Stomach (tissue), 9 donors: Measurements from ENCODE around the gene ZNF619. TPM values are rescaled to one million over a fixed set of nuclear protein-coding genes. Genes with fewer than 3 reads are reported as not detected.

Experiments used
- DNase-seq, 2 donors: peaks; one replicate each; pipeline versions ENCODE4 v3.0.0 to v3.0.0-alpha.2; 2013 to 2019
- H3K27ac ChIP-seq, 5 donors: fragments of 200-600 bp in 4 of 5; sonication (generic) in 4 of 5; one replicate each; pipeline ENCODE4 v1.5.1; 2013 to 2019; ENCODE audit warnings: mild to moderate bottlenecking in 1 of 5, moderate library complexity in 1 of 5
- H3K27me3 ChIP-seq, 3 donors: fragments of 200-600 bp; sonication (generic); one replicate each; pipeline ENCODE4 v1.5.1; 2017 to 2019; ENCODE audit warnings: mixed run types in 1 of 3
- H3K36me3 ChIP-seq, 4 donors: fragments of 200-600 bp; sonication (generic); 1 replicate in 3 of 4; 2 replicates in 1 of 4; pipeline ENCODE4 v1.5.1; 2016 to 2019
- H3K4me1 ChIP-seq, 4 donors: fragments of 200-600 bp; sonication (generic); one replicate each; pipeline ENCODE4 v1.5.1; 2016 to 2019
- H3K4me3 ChIP-seq, 4 donors: fragments of 200-600 bp; sonication (generic) in 3 of 4; one replicate each; pipeline ENCODE4 v1.5.1; 2016 to 2019; ENCODE audit warnings: mild to moderate bottlenecking in 1 of 4
- H3K9me3 ChIP-seq, 4 donors: fragments of 200-600 bp; sonication (generic); one replicate each; pipeline ENCODE4 v1.5.1; 2016 to 2019
- EP300 ChIP-seq: sonication (generic); formaldehyde crosslinking; IDR thresholded peaks from one replicate; pipeline ENCODE4 v1.6.1; 2017; ENCODE audit warnings: antibody characterized with exemption
- POLR2A ChIP-seq, 4 donors: fragments of 450-650 bp; IDR thresholded peaks; one replicate each; pipeline ENCODE4 v1.6.1; 2016; ENCODE audit warnings: antibody characterized with exemption in 4 of 4, control low read depth in 2 of 4, mild to moderate bottlenecking in 1 of 4, moderate library complexity in 1 of 4
- POLR2AphosphoS5 ChIP-seq, 3 donors: sonication (generic); formaldehyde crosslinking; IDR thresholded peaks; one replicate each; pipeline ENCODE4 v1.6.1; 2016; ENCODE audit warnings: antibody characterized with exemption in 3 of 3
- WGBS, 5 donors: extraction: QIAGEN DNeasy Blood & Tissue Kit in 3 of 5; methylation state at CpG; one replicate each; pipeline versions ENCODE4 v1.1.5 to v1.1.7; 2013 to 2018; 5-methylcytosine and 5-hydroxymethylcytosine counted together
- intact Hi-C: fragments of 100-400 bp; cut with DNase I; formaldehyde crosslinking; loops from one replicate; pipeline ENCODE4 v1.15.1; 2023; ENCODE audit warnings: low total_unique reads
- polyA plus RNA-seq, 3 donors: library from polyadenylated mRNA; stranded (reverse); fragments of 200-250 nt; gene quantifications; one replicate each; pipeline ENCODE4 v1.2.3, GENCODE V29; 2013
- total RNA-seq, 5 donors: library from RNA; depleted of rRNA; stranded (reverse); fragments of >200 nt; gene quantifications; one replicate each; pipeline versions ENCODE4 v1.1.0 to v1.2.3, GENCODE V29; 2014 to 2016
- TF ChIP-seq, protein P1 (sequence below), 7 experiments: fragments of 450-650 bp in 4 of 7; fragments of 200-600 bp in 3 of 7; sonication (generic) in 3 of 7; IDR thresholded peaks; one replicate each; pipeline ENCODE4 v1.5.1; 2016 to 2019; ENCODE audit warnings: antibody characterized with exemption in 7 of 7, control low read depth in 2 of 7, mild to moderate bottlenecking in 1 of 7
- donor health status: healthy with polysubstance abuse.
- donor health status: Bipolar disorder and iron deficiency.
- donor health status: healthy.

The ZNF619 gene
- total and polyA plus RNA-seq, 8 donors, result 0.83 to 137 (median 3.0) TPM

- no peak overlapping the region for H3K27ac ChIP-seq
- TF ChIP-seq EP300 (no peak), POLR2A (IDR thresholded peaks at IDR 0.05) (no peak), POLR2AphosphoS5 (IDR thresholded peaks at IDR 0.05) (no peak)
- TF ChIP-seq, protein P1, sequence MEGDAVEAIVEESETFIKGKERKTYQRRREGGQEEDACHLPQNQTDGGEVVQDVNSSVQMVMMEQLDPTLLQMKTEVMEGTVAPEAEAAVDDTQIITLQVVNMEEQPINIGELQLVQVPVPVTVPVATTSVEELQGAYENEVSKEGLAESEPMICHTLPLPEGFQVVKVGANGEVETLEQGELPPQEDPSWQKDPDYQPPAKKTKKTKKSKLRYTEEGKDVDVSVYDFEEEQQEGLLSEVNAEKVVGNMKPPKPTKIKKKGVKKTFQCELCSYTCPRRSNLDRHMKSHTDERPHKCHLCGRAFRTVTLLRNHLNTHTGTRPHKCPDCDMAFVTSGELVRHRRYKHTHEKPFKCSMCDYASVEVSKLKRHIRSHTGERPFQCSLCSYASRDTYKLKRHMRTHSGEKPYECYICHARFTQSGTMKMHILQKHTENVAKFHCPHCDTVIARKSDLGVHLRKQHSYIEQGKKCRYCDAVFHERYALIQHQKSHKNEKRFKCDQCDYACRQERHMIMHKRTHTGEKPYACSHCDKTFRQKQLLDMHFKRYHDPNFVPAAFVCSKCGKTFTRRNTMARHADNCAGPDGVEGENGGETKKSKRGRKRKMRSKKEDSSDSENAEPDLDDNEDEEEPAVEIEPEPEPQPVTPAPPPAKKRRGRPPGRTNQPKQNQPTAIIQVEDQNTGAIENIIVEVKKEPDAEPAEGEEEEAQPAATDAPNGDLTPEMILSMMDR (IDR thresholded peaks at IDR 0.05), result no peak
- H3K36me3 ChIP-seq, result peaks cover 0 to 17% (median 12%) of the 10 kb centered on the region in 4 donors
- WGBS, 5 donors, result 77 to 87% (median 81%) methylated on average over 4 of the region's 4 CpGs
- no peaks in the 10 kb centered on the region for H3K9me3 ChIP-seq
- H3K27me3 ChIP-seq, result no peaks in the 10 kb centered on the region
- no peak overlapping the region for H3K4me3 ChIP-seq
- no peak for DNase-seq
- intact Hi-C loops, result no loop called here
- H3K4me1 ChIP-seq, result peaks cover 0 to 5% (median 0%) of the 10 kb centered on the region in 4 donors
These were observed 6.2 kb upstream of the ZNF619 start for GRCh38 chr3:40470701-40471100.

GRCh38 chr3:40477666-40478065 is 744 bp downstream of the ZNF619 start:
- TF ChIP-seq EP300 (no peak), POLR2AphosphoS5 (IDR thresholded peaks at IDR 0.05) (no peak), POLR2A (IDR thresholded peaks at IDR 0.05) (no peak)
- TF ChIP-seq, protein P1 (IDR thresholded peaks at IDR 0.05), result no peak
- Histone ChIP-seq H3K27ac (no peak overlapping the region), H3K4me1 (peaks cover 6 to 16% (median 12%) of the 10 kb centered on the region in 4 donors), H3K4me3 (peak overlapping the region; percentile 76 to 84 (median 82)), H3K9me3 (no peaks in the 10 kb centered on the region), H3K36me3 (peaks cover 16 to 36% (median 34%) of the 10 kb centered on the region in 4 donors), H3K27me3 (no peaks in the 10 kb centered on the region)
- DNase-seq, result no peak
- intact Hi-C loops, result no loop called here
- WGBS, 5 donors, result 36 to 51% (median 42%) methylated on average over 4 of the region's 4 CpGs

GRCh38 chr3:40487172-40487571 is 10.2 kb downstream of the ZNF619 start:
- Histone ChIP-seq H3K9me3 (peaks cover 14 to 29% (median 22%) of the 10 kb centered on the region in 4 donors), H3K4me3 (no peak overlapping the region), H3K36me3 (peaks cover 29 to 71% (median 63%) of the 10 kb centered on the region in 4 donors), H3K4me1 (no peaks in the 10 kb centered on the region), H3K27ac (no peak overlapping the region), H3K27me3 (no peaks in the 10 kb centered on the region)
- DNase-seq, result no peak
- no peak for TF ChIP-seq POLR2A (IDR thresholded peaks at IDR 0.05)
- WGBS, 5 donors, result 93 to 97% (median 95%) methylated on average over 3 of the region's 3 CpGs
- intact Hi-C loops, result no loop called here

- peaks cover 14 to 29% (median 21%) of the 10 kb centered on the region in 4 donors for H3K9me3 ChIP-seq
- no peaks in the 10 kb centered on the region for H3K27me3 ChIP-seq
- H3K4me1 ChIP-seq, result no peaks in the 10 kb centered on the region
- H3K4me3 ChIP-seq, result no peak overlapping the region
- no peak overlapping the region for H3K27ac ChIP-seq
- peaks cover 19 to 33% (median 26%) of the 10 kb centered on the region in 4 donors for H3K36me3 ChIP-seq
- DNase-seq, result no peak
- no peak for TF ChIP-seq EP300
- TF ChIP-seq, protein P1 (IDR thresholded peaks at IDR 0.05), result no peak
- TF ChIP-seq POLR2AphosphoS5 (IDR thresholded peaks at IDR 0.05), result no peak
- TF ChIP-seq POLR2A (IDR thresholded peaks at IDR 0.05), result no peak
- 85 to 94% (median 90%) methylated on average over 5 of the region's 5 CpGs for WGBS, 5 donors
- intact Hi-C loops, result no loop called here
These were observed 14.0 kb downstream of the ZNF619 start for GRCh38 chr3:40490916-40491315.

DNA sequence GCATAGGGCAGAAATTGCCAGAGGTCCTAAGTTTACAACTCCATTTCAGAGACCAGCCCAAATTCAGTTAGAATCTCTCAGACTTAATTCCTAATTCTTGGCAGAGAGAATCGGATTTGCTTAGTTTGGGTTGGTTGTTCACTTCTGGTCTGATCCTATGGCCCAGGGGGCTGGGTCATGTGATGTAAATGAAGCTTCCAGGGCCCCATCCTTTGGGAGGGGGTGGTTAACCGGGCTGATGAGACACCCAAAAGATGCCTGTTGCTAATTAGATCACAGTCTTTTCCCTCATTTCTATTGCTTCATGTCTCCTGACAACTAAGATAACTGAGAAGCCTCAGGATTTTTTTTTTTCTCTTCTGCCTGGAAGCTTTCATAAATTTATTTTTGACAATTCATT is 17.8 kb downstream of the ZNF619 start:
- Histone ChIP-seq H3K27ac (no peak overlapping the region), H3K9me3 (no peaks in the 10 kb centered on the region), H3K36me3 (no peaks in the 10 kb centered on the region), H3K4me1 (no peaks in the 10 kb centered on the region), H3K27me3 (no peaks in the 10 kb centered on the region), H3K4me3 (no peak overlapping the region)
- TF ChIP-seq POLR2A (IDR thresholded peaks at IDR 0.05) (no peak), POLR2AphosphoS5 (IDR thresholded peaks at IDR 0.05) (no peak), EP300 (no peak)
- TF ChIP-seq, protein P1 (IDR thresholded peaks at IDR 0.05), result no peak
- WGBS, 5 donors, result 47 to 71% (median 55%) methylated on average over 2 of the region's 2 CpGs
- intact Hi-C loops, result no loop called here
- no peak for DNase-seq
